GM18507 (cell line): ENCODE measurements around the gene GABARAP.

Experiments used
- DNase-seq: peaks from one replicate; pipeline ENCODE4 v3.0.0; 2011; ENCODE audit warnings: low read depth; ENCODE audit not compliant: insufficient read length; ENCODE audit errors: extremely low spot score
- FAIRE-seq: peaks from 2 replicates; lab custom pipeline; 2011; peaks lifted over from hg19 to GRCh38; lab: Jason Lieb, UNC

Gene GABARAP

DNA sequence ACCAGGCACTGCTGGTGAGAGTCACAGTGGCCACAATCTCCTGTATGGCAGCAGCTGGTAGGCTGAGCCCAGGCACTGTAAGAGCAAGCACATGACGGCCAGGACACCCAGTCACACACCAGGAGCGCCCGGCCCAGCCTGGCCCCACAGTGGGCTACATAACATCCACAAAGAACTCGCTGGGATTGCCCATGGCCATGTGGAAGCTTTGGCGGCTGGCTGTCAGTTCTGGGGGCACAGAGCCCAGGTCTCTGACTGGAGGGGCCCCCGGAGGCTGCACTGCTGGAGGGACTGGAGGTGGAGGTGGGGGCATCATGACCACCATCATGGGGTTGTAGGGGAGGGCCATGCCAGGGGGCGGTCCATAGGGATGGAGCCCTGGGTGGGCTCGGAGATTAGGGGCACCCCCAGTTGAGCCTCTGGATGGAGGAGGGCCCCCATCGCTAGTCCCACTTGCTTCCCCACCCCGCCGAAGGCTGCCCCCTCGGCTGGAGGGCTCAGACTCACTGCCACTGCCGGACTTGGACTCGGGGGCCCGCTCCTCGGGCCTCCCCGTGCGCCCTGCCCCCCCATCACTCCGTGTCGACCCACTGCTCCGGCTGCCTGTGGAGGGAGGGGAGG lies 16.4 kb downstream of the GABARAP start:
- FAIRE-seq = no peak
- no peak for DNase-seq

DNA sequence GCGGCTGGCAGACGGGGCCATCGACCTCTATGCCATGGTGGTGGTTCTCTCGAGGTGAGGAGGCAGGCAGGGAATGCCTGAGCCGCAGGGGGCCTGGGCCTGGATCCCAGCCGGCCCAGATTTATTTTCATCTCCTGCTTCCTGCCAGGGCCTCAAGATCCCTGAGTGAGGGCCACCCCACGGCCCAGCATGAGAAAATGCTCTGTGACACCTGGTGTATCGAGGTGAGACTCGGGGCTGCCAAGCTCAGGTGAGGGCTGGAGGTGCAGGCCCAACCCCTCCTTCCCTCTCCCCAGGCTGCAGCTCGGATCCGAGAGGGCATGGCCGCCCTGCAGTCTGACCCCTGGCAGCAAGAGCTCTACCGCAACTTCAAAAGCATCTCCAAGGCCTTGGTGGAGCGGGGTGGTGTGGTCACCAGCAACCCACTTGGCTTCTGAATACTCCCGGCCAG lies 17.6 kb downstream of the GABARAP start:
- FAIRE-seq (no peak), DNase-seq (no peak)

DNA sequence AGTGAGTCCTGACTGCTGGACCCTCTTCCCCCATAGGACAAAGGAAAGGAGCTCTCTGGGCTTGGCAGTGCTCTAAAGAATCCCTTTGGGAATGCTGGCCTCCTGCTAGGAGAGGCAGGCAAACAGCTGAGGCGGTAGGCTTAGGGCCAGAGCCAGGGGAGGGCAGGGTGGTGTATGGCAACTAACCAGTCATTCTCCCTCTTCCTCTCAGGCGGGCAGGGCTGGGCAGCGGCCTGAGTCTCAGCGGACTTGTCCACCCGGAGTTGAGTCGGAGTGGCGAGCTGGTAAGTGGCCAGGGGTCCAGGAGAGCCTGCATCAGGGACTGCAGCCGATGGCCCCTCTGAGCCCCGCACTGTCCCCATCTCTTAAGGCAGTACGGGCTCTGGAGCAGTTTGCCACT lies 18.1 kb downstream of the GABARAP start:
- FAIRE-seq = no peak
- no peak for DNase-seq

DNA sequence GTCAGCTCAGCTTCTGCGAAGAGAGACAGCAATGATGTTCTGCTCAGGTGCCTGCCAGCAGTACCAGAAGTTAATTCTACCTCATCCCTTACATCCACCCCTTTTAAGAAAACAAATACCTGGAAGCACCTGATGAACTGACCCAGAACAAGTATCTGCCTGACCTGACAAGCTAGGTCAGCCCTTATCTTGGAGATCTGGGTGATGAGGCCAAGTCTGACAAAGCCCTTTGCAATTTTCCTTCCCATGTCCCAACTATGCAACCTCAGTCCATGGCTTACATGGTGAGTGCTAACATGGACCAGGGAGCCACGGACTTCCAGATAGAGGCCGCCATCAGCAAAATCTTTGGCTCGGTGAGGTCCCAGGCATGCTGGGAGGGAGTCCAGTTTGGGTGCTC lies 18.9 kb downstream of the GABARAP start:
- DNase-seq (no peak), FAIRE-seq (no peak)

DNA sequence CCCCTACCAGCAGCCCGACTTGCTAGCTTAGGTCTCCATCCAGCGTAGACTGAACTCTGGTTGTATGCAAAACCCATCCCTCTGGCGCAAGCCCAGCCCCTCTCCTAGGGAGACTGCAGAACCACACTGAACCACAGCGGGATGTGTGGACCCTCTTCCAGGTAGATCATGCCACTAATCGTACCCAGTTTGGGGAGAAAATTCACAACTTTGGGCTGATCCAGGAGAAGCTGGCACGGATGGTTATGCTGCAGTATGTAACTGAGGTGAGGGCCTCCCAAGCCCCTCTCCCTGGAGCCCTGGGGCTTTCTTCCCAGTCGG lies 19.3 kb downstream of the GABARAP start:
- FAIRE-seq = no peak
- no peak for DNase-seq

DNA sequence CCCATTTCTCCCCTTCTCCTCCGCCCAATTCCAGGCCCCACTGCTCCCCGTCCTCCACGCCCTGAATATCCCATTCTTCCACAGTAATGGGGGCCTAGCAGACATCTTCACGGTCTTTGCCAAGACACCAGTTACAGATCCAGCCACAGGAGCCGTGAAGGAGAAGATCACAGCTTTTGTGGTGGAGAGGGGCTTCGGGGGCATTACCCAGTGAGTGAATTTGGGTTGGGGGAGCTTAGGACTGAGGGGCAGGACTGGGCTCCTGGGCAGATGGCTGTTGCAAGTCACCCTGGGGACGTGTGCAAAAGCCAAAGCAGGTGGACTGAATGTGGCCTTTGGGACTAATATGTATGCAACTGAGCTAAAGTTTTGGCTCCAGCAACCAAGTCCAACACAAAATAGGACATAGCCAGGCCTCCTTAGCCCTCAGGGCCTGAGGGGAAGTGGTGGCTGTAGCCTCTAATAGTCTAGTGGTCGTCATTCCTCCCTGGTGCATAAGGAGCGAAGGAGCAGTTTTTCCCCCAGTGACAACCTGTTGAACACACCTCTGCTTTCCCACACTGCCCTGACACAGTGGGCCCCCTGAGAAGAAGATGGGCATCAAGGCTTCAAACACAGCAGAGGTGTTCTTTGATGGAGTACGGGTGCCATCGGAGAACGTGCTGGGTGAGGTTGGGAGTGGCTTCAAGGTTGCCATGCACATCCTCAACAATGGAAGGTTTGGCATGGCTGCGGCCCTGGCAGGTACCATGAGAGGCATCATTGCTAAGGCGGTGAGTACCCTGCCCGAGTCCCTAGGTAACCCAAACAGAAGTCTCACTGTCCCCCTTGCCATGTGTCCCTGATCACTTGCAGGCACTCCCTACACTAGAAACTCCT lies 19.9 kb downstream of the GABARAP start:
- FAIRE-seq = no peak
- DNase-seq = no peak

DNA sequence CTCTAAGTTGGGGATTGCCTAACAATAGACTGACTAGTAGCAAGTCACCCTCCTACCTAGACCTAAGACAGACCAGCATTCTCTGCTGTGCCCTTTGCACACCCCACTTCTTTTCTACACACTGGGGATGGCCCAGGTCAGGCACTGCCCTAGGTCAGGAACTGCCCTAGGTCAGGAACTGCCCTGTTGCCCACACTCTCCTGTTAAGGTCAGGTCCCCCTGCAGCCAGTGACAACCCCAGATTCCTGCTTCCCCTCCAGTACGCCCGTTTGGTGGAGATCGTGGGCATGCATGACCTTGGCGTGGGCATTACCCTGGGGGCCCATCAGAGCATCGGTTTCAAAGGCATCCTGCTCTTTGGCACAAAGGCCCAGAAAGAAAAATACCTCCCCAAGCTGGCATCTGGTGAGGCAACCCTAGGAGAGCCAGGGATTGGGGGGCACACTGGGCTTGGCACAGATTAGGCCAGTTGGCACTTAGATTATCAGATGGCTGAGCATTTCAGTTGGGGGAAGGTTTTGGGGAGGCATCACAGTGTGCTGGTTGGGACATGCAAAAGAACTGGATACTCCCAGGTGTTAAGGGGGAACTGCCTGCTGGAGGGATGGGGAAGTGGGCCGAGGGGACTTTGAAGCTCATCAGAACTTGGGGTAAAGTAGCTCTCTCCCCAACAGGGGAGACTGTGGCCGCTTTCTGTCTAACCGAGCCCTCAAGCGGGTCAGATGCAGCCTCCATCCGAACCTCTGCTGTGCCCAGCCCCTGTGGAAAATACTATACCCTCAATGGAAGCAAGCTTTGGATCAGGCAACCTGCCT lies 20.8 kb downstream of the GABARAP start:
- no peak for FAIRE-seq
- no peak for DNase-seq

DNA sequence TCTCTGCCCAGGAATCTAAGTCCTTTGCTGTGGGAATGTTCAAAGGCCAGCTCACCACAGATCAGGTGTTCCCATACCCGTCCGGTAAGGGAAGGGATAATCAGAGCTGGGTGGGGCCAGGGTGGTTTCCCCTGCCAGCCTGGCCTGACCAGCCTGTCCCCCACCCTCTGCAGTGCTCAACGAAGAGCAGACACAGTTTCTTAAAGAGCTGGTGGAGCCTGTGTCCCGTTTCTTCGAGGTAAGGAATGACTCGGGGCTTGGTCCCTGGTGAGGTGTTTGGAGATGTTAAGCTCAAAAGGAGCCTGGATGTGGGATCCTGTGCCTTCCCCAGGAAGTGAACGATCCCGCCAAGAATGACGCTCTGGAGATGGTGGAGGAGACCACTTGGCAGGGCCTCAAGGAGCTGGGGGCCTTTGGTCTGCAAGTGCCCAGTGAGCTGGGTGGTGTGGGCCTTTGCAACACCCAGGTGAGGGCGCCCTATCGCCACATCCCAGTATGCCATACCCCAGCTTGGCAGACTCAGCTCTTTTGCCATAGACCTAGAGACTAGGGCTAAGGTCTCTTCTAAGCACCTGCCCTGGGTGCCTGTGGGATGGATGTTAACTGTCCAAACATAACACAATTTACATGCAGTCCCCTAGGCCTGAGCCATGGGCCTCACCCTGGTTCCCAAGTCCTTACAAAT lies 21.5 kb downstream of the GABARAP start:
- FAIRE-seq = peak; percentile 51
- no peak for DNase-seq

DNA sequence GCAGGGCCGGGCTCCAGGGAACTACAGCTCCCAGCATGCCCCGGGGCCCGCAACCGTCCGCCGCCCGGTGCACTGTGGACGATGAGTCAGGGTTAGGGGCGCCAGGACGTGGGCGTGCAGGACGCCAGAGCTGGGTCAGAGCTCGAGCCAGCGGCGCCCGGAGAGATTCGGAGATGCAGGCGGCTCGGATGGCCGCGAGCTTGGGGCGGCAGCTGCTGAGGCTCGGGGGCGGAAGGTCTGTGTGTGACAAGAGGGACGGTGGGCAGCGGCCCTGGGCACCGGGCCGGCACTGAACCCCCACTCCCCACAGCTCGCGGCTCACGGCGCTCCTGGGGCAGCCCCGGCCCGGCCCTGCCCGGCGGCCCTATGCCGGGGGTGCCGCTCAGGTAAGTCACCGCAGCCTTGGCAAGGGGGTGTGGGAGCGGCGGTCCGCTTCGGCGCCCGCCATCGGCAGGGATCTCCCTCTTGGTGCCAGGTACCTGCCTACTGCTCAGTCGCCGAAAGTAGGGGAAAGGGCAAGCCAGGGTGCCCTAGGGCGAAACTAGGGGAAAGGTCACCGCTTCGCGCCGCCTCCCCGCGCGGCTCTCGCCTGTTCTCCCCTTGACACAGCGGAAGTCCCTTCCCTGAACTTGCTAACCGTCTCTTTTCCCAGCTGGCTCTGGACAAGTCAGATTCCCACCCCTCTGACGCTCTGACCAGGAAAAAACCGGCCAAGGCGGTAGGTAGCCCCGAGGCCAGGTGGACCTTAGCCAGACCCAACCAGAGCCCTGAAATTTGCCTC lies 22.2 kb downstream of the GABARAP start, which contains the start of the genes ACADVL and DLG4:
Gene ACADVL, plus strand, starts transcription at position 127 of the 781 bp plus-strand sequence. Its CDS starts 47 bp downstream, at position 174.
Gene DLG4, minus strand, starts transcription at position 25 of the 781 bp plus-strand sequence.
- peak; percentile 76 for FAIRE-seq
- peak; percentile 71 for DNase-seq

DNA sequence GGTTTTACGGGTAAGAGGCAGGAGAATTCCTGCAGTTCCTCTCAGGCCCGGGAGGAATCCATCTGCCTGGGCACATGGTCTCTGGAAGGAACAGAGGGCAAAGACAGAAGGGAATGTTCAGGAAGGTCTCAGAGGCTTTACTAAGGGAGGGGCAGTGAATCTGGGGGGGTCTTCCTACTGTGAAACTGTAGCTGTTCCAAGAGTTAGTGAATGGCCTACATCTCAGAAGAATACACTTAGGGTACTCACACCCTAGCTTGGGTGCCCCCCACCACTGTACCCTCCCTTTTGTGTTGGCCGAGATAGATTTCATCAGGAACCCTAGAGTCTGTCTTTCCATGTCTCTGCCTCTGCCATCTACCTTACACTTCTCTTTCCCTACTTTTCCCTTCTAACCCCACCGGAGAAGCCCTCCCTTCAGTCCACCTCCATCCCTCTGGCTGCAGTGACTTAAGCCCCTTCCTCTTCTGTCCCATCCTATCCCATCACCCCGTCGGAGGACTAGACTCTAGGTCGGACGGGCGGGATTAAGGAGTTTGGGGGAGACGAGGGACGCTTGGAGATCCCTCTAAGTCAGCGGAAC lies 22.9 kb downstream of the GABARAP start:
- FAIRE-seq (peak; percentile 5), DNase-seq (no peak)

DNA sequence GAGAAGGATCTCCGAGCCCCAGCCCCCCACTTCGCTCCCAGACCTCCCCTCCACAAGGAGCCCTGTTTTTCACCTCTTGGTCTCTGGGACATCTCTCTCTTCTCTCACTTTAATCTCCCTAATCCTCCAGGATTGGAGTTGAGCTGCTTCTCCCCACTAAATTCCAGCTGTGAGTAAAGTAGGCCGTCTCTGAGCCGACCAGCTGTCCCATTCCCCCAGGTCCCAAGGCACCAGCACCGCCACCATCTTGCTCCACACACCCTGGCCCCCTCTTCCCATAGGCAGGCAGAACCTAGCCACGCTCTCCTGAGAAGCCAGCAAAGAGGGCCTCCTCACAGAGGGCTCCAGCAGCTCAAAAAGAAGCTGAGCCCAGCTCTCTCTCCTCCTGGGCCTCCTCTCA lies 23.5 kb downstream of the GABARAP start:
- DNase-seq = no peak
- no peak for FAIRE-seq

DNA sequence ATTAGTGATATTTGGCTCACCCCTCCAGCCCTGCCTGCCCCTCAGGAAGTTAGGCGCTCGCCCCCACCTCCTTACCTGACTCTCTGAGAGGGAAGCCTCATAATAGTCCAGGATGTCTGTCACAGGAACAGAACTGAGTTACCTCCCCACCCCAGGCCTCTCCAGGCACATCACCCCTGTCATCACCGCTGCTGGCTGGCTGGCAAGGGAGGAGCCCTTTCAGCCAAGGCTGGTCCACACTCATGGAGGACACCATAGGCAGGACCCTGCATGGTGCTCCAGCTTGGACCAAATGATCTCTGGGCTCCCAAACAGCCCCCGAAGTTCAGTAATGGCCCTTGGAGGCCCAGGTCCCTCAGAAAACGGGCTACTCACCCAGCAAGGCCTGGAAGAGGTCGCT lies 24.1 kb downstream of the GABARAP start:
- DNase-seq = no peak
- FAIRE-seq = no peak

DNA sequence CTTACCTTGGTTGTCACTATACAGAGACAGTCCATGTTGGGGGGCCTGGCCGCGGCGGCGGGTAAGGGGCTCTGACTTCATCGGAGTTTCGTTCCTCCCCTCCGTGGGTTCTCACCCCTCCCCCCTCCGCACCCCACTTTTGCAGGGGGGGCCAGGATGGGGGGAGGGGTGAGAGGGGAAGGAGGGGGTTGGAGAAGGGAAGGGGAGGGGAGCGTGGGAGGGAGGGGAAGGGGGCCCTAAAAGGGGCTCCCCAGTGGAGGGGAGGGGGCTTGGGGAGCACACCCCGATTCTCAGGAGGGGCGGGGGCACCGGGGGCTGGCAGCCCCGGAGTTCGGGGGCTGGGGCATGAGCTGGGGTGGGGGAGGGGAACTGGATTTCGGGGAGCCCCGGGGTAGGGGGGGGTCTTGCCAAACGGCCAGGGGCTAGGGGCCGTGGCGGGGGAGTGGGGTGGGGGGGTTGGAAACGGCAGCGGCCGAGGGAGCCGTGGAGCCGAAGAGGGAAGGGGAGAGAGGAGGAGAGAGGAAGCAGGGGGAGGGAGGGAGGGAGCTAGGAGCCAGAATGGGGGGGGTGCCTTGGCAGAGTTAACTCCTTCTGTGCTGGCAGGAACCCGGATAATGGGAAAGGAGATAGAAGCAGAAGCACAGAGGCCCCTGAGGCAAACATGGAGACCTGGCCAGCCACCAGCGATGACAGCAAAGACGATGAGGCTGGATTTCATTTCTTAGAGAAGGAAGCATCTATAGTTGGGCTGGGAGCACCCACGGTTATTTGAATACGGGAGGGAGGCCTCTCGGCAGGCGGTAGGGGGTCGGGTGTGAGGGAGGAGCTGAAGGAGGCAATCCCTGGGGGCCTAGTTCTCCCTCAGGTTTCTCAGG lies 24.9 kb downstream of the GABARAP start:
- FAIRE-seq (no peak), DNase-seq (no peak)

DNA sequence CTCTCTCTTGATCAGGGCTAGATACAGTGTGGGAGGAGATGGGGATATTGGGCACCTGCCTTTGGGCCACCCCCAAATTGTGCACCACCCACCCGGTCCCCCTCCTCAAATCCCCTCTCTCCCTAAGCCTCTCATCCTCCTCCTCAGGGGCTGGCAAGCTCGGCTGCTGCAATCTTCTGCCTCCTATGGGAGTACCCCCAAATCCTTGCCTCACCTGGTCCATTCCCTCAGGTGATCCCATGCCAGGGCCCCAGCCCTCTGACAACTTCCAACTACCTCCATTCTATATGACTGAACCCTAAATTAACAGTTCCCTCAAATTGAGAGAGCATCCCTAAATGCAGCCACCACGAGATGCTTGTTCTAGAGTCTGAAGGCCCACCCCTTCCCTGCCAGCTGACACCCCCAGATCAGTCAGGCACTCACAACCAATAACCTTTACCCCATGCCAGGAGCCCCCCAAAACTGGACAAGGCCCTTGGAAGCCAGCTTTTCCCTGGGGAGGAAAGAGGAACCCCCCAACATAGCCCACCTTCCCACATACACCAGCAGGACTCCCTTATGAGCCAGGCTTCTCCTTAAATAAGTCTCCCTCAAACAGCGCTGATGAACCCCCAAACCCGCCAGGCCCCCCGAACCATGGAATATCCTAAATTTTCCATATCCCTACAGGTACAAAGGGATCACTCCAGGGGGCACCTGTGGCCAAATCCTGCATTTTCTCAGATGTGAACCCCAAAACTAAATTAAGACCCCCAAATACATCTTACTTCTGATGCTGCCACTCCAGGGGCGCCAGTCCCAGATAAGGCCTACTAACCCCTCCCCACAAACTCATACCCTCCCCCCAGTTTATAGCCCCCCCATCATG lies 25.8 kb downstream of the GABARAP start:
- DNase-seq = no peak

DNA sequence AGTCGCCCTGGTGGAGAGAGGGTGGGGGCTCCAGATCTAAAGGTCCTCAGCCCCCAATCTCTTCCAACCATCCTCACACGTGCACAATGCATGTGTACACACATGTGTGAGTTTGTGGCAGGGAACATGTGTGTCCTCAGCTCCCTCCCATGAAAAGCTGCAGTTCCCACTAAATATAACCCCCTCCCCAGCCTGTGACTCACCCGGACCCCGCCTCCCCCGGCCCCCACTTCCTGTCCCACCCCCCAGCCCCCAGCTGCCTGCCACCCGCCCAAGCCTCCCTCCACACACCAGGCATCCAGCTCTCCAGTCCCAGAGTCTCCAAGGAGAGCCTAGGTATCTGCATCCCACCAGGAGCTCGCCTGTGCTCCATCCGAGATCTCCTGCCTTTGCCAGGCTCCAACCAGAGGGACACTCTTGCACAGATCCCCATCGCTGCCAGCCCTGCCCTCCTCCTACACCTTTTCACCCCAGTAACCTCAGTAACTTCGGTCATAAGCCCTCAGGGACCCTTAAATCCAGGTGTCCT lies 26.5 kb downstream of the GABARAP start:
- DNase-seq (no peak), FAIRE-seq (no peak)

More for the DNA sequence above, 25.8 kb downstream of the GABARAP start:
- no peak for FAIRE-seq

DNA sequence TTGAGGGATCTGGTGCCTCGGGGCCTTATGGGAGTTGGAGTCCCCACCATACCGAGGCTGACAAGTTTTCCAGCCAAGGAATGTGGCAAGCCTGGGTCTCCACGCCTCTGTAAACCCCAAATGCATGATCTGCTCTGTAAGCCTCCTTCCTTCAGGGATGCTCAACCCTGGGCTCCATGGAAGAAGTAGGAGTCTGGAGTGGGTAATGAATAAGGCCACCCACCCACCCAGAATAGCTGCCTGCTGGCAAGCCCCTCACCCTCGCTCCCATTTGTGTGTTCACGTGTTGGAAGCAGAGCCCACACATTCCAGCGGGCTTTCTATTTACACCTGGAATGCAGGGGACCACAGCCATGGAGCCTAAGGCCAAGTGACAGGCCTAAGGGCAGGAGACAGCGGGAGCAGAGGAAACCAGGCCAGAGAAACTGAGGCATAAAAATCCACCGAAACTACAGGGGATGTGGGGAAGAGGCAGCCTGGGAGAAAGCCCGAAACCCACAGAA lies 27.1 kb downstream of the GABARAP start:
- DNase-seq (no peak), FAIRE-seq (no peak)
